ENCODE data around the gene EXOC6B.

DNA sequence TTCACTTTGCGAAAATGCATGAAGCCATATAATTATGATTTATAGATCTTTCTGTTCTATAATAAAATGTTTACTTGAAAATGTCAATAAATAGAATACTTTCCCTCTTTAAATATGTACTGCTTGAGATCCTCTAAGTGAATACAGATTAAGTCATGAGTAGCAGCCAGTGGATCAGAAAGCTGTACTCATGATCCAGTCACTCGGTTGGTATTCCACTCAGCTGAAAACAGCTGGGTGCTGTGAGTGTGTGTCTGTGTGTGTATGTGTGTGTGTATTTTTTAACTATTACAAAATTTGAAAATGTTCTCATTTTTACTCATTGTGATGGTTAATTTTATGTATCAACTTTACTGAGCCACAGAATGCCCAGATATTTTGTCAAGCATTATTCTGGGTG lies 536.5 kb downstream of the EXOC6B start:
- TF ChIP-seq, protein P1, sequence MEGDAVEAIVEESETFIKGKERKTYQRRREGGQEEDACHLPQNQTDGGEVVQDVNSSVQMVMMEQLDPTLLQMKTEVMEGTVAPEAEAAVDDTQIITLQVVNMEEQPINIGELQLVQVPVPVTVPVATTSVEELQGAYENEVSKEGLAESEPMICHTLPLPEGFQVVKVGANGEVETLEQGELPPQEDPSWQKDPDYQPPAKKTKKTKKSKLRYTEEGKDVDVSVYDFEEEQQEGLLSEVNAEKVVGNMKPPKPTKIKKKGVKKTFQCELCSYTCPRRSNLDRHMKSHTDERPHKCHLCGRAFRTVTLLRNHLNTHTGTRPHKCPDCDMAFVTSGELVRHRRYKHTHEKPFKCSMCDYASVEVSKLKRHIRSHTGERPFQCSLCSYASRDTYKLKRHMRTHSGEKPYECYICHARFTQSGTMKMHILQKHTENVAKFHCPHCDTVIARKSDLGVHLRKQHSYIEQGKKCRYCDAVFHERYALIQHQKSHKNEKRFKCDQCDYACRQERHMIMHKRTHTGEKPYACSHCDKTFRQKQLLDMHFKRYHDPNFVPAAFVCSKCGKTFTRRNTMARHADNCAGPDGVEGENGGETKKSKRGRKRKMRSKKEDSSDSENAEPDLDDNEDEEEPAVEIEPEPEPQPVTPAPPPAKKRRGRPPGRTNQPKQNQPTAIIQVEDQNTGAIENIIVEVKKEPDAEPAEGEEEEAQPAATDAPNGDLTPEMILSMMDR (IDR thresholded peaks at IDR 0.05 in 4 of 5, conservative IDR thresholded peaks at IDR 0.05 in 1 of 5), result no peak
- no peak for TF ChIP-seq POLR2A (IDR thresholded peaks at IDR 0.05)

Measured in gastrocnemius medialis (tissue), 4 donors.